Left lung (tissue), 14 donors: Measurements from ENCODE around the gene MYO19. TPM values are rescaled to one million over a fixed set of nuclear protein-coding genes. Genes with fewer than 3 reads are reported as not detected.

ENCODE experiments used
- ATAC-seq: fragments of 200-7000 bp; cut with Tn5 transposase; one replicate; pipeline ENCODE4 v1.9.1; 2020; ENCODE audit warnings: moderate library complexity
- DNase-seq, 4 donors: peaks; one replicate each; pipeline ENCODE4 v3.0.0-alpha.2; 2013 to 2020
- H3K27ac ChIP-seq, 2 donors: fragments of 200-600 bp; sonication (generic) in 1 of 2; one replicate each; pipeline versions ENCODE4 v1.5.0 to v1.8.0; 2020 to 2021
- H3K27me3 ChIP-seq, 2 donors: fragments of 200-600 bp; sonication (generic) in 1 of 2; one replicate each; pipeline versions ENCODE4 v1.5.0 to v1.8.0; 2020 to 2021
- H3K36me3 ChIP-seq, 2 donors: fragments of 200-600 bp; sonication (generic) in 1 of 2; one replicate each; pipeline versions ENCODE4 v1.5.0 to v1.8.0; 2020 to 2021
- H3K4me1 ChIP-seq, 2 donors: fragments of 200-600 bp; one replicate each; pipeline ENCODE4 v1.8.0; 2021
- H3K4me3 ChIP-seq, 2 donors: fragments of 200-600 bp; sonication (generic) in 1 of 2; one replicate each; pipeline versions ENCODE4 v1.5.0 to v1.8.0; 2020 to 2021; ENCODE audit warnings: mild to moderate bottlenecking in 1 of 2
- H3K9me3 ChIP-seq, 2 donors: fragments of 200-600 bp; sonication (generic) in 1 of 2; one replicate each; pipeline versions ENCODE4 v1.5.0 to v1.8.0; 2020 to 2021
- CTCF ChIP-seq, 2 donors: fragments of 200-600 bp; sonication (generic) in 1 of 2; IDR thresholded peaks; one replicate each; pipeline versions ENCODE4 v1.5.0 to v1.8.0; 2021; ENCODE audit warnings: antibody characterized with exemption in 2 of 2
- intact Hi-C, 2 donors: fragments of 100-400 bp; cut with DNase I; formaldehyde crosslinking; loops; one replicate each; pipeline versions ENCODE4 v1.11.2 to v1.14.2; 2022
- long read RNA-seq, 12 donors: library from polyadenylated mRNA in 2 of 12; unstranded in 2 of 12; transcript quantifications; one replicate each; pipeline ENCODE4 v2.0.0 and lab custom pipeline, GENCODE V29; 2019 to 2026
- polyA plus RNA-seq, 6 donors: library from polyadenylated mRNA; unstranded; fragments of 120-200 nt; gene quantifications; one replicate each; pipeline ENCODE4 v1.2.1, GENCODE V29; 2013; ENCODE audit not compliant: insufficient read length in 6 of 6
- total RNA-seq, 2 donors: library from RNA; stranded (reverse); fragmentation: NEBNext Ultra II Directional; extraction: Animal tissue kit (Norgen Biotek cat#: 25700); gene quantifications; one replicate each; pipeline ENCODE4 v1.2.1, GENCODE V29; 2021
- donor health status: DM: no; HTN: yes; CAD: no.
- donor health status: DM: no; HTN: no; CAD: no.

MYO19 gene
- 10 to 100 TPM; 51.0 to 80.8 TPM for total RNA-seq
- polyA plus RNA-seq, result 10 to 100 TPM; 45.7 to 56.1 (median 50.2) TPM
- long read RNA-seq, donor 1, partial matches to known transcripts, result 259 of 264 reads
- long read RNA-seq, donor 1, other reads (novel, unspliced or antisense), result 0 of 264 reads
- long read RNA-seq, donor 2, transcript MYO19-210 (2 exons, 840 nt), result major isoform, 5 of 160 reads
- long read RNA-seq, donor 2, partial matches to known transcripts, result 138 of 160 reads
- long read RNA-seq, donor 2, other reads (novel, unspliced or antisense), result 13 of 160 reads
- long read RNA-seq, donor 3, full-length matches to known transcripts, result 3 of 3 reads
- long read RNA-seq, donor 3, partial matches to known transcripts, result 0 of 3 reads
- long read RNA-seq, donor 3, other reads (novel, unspliced or antisense), result 0 of 3 reads
- long read RNA-seq, donor 4, full-length matches to known transcripts, result 1 of 2 reads
- long read RNA-seq, donor 4, partial matches to known transcripts, result 1 of 2 reads
- long read RNA-seq, donor 4, other reads (novel, unspliced or antisense), result 0 of 2 reads
- long read RNA-seq, donor 5, full-length matches to known transcripts, result 4 of 67 reads
- long read RNA-seq, donor 5, partial matches to known transcripts, result 63 of 67 reads
- long read RNA-seq, donor 5, other reads (novel, unspliced or antisense), result 0 of 67 reads
- long read RNA-seq, donor 6, partial matches to known transcripts, result 284 of 379 reads
- long read RNA-seq, donor 6, other reads (novel, unspliced or antisense), result 93 of 379 reads
- long read RNA-seq, donor 7, partial matches to known transcripts, result 0 of 2 reads
- long read RNA-seq, donor 7, other reads (novel, unspliced or antisense), result 0 of 2 reads
- long read RNA-seq, donor 8, partial matches to known transcripts, result 85 of 120 reads
- long read RNA-seq, donor 8, other reads (novel, unspliced or antisense), result 29 of 120 reads
- long read RNA-seq, donor 9, result 0 reads
- long read RNA-seq, donor 10, partial matches to known transcripts, result 1 of 3 reads
- long read RNA-seq, donor 10, other reads (novel, unspliced or antisense), result 0 of 3 reads
- long read RNA-seq, donor 11, result 0 reads
- long read RNA-seq, donor 12, partial matches to known transcripts, result 249 of 264 reads
- long read RNA-seq, donor 12, other reads (novel, unspliced or antisense), result 11 of 264 reads

GRCh38 chr17:36534840-36535668 lies at the start of gene MYO19, which contains the start of gene PIGW:
MYO19 (minus strand) TSS chr17:36534868; CDS start chr17:36532538, 2,330 bp downstream.
PIGW (plus strand) TSS chr17:36534987; CDS start chr17:36537102, 2,115 bp downstream.
- ATAC-seq (peak; percentile 95), DNase-seq (peak; percentile 84 to 96 (median 90))
- peak in 1 of 2 donors; percentile 29 for TF ChIP-seq CTCF (IDR thresholded peaks at IDR 0.05)
- Histone ChIP-seq H3K9me3 (no peaks in the 10 kb centered on the region), H3K4me3 (peak within 1 kb of the TSS; percentile 88), H3K27me3 (no peaks in the 10 kb centered on the region), H3K27ac (peak within 1 kb of the TSS; percentile 91 to 98), H3K36me3 (peaks cover 0 to 53% of the 10 kb centered on the region in 2 donors), H3K4me1 (peaks cover 0 to 22% of the 10 kb centered on the region in 2 donors)
- intact Hi-C loops, result loop anchor here in 1 of 2 donors (10.0 kb wide), 1 partner anchor 60 kb away; the partner anchor contains the start of gene DHRS11

- no peak for DNase-seq
- no peaks in the 10 kb centered on the region for H3K4me1 ChIP-seq
- H3K9me3 ChIP-seq, result no peaks in the 10 kb centered on the region
- H3K27me3 ChIP-seq, result no peaks in the 10 kb centered on the region
- TF ChIP-seq CTCF (IDR thresholded peaks at IDR 0.05), result no peak
- no peak overlapping the region for H3K4me3 ChIP-seq
- H3K27ac ChIP-seq, result no peak overlapping the region
- intact Hi-C loops, result no loop called here
- no peak for ATAC-seq
- peaks cover 10 to 100% of the 10 kb centered on the region in 2 donors for H3K36me3 ChIP-seq
Measured at GRCh38 chr17:36583787-36584186, 49.1 kb upstream of the MYO19 start.

- no peak overlapping the region for H3K4me3 ChIP-seq
- DNase-seq (no peak), ATAC-seq (no peak)
- H3K27ac ChIP-seq, result no peak overlapping the region
- TF ChIP-seq CTCF (IDR thresholded peaks at IDR 0.05), result no peak
- H3K36me3 ChIP-seq, result peaks cover 12 to 88% of the 10 kb centered on the region in 2 donors
- H3K4me1 ChIP-seq, result no peaks in the 10 kb centered on the region
- intact Hi-C loops, result no loop called here
- H3K27me3 ChIP-seq, result no peaks in the 10 kb centered on the region
- H3K9me3 ChIP-seq, result no peaks in the 10 kb centered on the region
Measured at GRCh38 chr17:36578671-36579070, 44.0 kb upstream of the MYO19 start.

- Histone ChIP-seq H3K4me3 (no peak overlapping the region), H3K4me1 (no peaks in the 10 kb centered on the region), H3K27ac (no peak overlapping the region), H3K36me3 (peaks cover 12 to 88% of the 10 kb centered on the region in 2 donors), H3K27me3 (no peaks in the 10 kb centered on the region), H3K9me3 (no peaks in the 10 kb centered on the region)
- no peak for DNase-seq
- ATAC-seq, result no peak
- no peak for TF ChIP-seq CTCF (IDR thresholded peaks at IDR 0.05)
- intact Hi-C loops, result no loop called here
Measured at GRCh38 chr17:36576793-36577192, 42.1 kb upstream of the MYO19 start.
